Dermis microvascular lymphatic vessel endothelial cell (primary cell): ENCODE results near the gene ZDHHC17. TPM values are rescaled to one million over a fixed set of nuclear protein-coding genes. Genes with fewer than 3 reads are reported as not detected.
A peak's percentile ranks its signal among the peaks of the same experiment; 100 is the strongest.
"Not testable (repeated sequence)": the region's sequence is repeated elsewhere in the genome, so short reads cannot be mapped to it uniquely, and the experiment has no call there.

Experiments
- DNase-seq, 2 donors: peaks; one replicate each; pipeline versions ENCODE4 v3.0.0 to v3.0.0-alpha.2; 2010; ENCODE audit warnings: low read depth in 2 of 2
- total RNA-seq: library from RNA; depleted of rRNA; stranded (reverse); fragments of >200 nt; gene quantifications from 2 replicates; pipeline ENCODE4 v1.2.1, GENCODE V29; 2014

Gene ZDHHC17, protein sequence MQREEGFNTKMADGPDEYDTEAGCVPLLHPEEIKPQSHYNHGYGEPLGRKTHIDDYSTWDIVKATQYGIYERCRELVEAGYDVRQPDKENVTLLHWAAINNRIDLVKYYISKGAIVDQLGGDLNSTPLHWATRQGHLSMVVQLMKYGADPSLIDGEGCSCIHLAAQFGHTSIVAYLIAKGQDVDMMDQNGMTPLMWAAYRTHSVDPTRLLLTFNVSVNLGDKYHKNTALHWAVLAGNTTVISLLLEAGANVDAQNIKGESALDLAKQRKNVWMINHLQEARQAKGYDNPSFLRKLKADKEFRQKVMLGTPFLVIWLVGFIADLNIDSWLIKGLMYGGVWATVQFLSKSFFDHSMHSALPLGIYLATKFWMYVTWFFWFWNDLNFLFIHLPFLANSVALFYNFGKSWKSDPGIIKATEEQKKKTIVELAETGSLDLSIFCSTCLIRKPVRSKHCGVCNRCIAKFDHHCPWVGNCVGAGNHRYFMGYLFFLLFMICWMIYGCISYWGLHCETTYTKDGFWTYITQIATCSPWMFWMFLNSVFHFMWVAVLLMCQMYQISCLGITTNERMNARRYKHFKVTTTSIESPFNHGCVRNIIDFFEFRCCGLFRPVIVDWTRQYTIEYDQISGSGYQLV
- 83.6 and 124 TPM in 2 replicates for total RNA-seq

DNA sequence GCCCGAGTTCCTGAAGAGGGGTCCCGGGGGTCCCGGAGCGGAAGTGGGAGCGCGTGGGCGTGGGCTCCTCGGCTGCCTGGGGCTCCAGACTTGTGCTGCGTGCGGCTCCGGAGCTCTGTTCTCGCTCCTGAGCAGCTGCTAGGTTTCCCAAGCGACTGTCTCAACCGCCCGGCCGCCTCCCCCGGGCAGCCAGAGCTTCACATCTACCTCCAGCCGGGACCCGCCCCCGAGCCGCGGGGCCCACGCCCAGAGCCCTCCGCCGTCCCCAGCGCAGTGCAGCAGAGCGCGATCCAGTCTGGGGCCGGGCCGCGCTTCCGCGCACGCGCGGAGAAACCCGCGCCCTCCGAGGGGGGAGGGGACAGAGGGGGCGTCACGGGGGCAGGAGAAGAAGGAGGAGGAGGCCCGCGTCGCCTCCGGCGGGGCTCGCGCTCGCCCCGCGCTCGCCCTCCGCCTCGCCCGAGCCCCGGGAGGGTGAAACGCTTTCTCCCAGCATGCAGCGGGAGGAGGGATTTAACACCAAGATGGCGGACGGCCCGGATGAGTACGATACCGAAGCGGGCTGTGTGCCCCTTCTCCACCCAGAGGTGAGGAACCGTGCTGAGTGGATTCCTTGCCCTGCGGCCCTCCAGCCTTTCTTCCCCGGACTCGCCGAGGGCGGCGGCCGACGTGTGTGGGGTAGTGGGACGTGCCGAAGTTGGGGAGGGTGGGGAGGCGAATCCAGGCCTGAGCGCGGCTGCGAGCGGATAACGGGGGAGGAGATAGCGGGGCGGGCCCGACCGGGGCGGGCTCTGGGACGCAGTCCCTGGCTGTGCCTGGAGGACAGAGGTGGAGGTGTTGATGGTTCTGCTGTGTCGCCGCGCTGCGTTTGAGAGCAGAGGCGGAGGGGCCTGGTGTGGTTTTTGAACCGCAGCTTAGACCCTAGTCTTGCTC, at the start of gene ZDHHC17:
TSS of gene ZDHHC17 (plus strand) at position 370 of the 930 bp plus-strand sequence. CDS start at position 492, 122 bp downstream.
- DNase-seq = peak; percentile 85 to 92

DNA sequence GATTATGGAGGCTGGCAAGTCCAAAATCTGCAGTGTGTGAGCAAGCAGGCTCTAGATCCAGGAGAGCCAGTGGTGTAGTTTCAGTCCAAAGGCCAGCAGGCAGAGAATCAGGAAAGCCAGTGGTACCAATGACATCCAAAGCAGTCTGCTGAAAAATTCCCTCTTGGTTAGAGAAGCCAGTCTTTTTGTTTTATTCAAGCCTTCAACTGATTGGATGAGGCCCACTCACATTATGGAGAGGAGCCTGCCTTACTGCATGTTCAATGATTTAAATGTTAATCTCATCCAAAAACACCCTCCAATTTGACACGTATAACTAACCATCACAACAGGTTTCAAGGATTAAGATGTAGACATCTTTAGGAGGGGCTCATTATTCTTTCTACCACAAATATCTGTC, 49.5 kb upstream of the ZDHHC17 start:
- DNase-seq = no peak

DNA sequence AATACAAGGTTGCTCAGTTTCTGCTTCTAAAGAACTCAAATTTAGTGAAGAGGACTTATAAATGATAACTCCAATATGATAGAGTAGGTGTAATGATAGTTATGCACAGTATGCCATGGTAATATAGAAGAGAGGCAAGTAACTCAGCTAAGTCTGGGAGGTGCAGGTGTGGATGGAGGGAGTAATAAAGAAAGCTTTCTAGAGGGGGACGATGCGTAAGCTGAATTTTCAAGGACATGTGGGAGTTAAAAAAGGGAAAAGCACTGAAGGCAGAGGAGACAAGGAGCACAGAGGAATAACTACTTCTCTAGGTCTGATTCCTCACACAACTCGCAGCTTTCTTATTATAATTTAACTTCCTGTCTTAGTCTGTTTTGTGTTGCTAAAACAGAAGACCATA, 49.1 kb upstream of the ZDHHC17 start:
- DNase-seq = no peak

DNA sequence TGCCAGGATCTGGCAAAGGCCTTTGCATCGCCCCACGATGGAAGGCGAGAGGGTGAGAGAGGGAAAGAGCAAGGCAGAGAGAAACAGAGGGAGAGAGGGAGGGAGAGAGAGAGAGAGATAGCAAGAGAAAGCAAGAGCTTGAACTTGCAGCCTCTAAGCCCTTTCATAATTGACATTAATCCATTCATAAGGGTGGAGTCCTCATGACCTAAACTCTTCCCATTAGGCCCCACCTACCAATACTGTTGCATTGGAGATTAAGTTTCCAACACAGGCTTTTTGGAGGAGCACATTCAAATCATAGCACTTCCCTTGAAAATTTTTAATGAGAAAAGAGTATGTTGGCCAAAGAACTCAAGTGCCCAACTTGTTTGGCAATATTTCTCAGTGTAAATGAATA, 48.6 kb upstream of the ZDHHC17 start:
- no peak for DNase-seq

DNA sequence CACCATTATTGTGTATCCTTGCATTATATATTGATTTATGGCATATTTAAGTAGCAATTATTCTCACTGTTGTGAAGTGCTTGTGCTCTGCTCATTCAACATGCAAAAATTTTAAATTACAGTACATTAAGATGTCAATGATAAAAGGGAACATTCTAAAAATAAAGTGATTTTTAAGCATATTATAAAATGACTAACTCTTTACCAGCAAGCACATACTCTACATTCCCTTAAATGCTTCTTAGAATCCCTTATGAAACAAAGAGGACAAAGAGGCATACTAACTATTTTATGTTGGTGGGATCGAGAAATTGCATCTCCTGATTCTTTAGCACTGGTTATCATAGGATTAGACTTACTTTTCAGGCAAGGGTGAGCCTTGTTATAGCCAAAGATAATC, 46.6 kb upstream of the ZDHHC17 start:
- no peak for DNase-seq

DNA sequence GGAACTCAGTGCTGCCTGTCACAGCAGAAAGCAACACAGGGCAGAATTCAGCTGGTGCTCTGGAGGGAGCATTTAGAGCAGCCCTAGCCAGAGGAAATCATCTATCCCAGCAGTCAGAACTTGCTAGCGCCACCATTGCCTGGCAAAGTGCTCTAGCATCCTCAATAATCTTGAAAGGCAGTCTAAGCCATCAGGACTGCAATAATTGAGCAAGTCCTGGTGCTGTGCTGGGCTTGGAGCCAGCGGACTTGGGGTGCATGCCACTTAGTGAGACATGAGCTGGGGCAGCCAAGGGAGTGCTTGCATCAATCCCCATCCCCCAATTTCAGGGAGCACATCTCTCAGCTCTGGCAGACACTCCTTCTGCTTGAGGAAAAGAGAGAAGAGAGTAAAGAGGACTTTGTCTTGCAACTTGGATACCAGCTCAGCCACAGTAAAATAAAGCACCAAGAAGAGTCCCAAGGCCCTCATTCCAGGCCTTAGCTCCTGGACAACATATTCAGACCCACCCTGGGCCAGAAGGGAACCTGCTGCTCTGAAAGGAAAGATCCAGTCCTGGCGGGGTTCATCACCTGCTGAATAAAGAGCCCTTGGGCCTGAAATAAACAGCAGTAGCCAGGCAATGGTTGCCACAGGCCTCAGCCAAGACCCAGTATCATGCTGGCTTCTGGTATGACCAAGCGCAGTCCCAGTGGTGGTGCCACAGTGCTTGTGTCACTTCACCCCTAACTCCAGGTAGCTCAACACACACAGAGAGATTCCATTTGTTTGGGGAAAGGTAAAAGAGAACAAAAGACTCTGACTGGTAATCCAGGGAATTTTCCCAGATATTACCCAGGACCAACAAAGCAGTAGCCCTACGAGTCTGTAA, 44.5 kb upstream of the ZDHHC17 start:
- DNase-seq = no peak

- DNase-seq = peak in 1 of 2 donors; percentile 7
Measured at GRCh38 chr12:76720068-76720467, 43.8 kb upstream of the ZDHHC17 start.

- DNase-seq = no peak
Measured at GRCh38 chr12:76726626-76727025, 37.3 kb upstream of the ZDHHC17 start.

DNA sequence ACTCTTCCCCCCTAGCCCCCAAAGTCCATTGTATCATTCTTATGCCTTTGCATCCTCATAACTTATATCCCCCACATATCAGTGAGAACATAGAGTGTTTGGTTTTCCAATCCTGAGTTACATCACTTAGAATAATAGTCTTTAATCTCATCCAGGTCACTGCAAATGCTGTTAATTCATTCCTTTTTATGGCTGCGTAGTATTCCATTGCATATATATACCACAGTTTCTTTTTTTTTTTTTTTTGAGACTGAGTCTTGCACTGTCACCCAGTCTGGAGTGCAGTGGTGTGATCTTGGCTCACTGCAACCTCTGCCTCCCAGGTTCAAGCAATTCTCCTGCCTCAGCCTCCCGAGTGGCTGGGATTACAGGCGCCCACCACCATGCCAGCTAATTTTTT, 31.7 kb upstream of the ZDHHC17 start:
- DNase-seq = not testable (repeated sequence)

DNA sequence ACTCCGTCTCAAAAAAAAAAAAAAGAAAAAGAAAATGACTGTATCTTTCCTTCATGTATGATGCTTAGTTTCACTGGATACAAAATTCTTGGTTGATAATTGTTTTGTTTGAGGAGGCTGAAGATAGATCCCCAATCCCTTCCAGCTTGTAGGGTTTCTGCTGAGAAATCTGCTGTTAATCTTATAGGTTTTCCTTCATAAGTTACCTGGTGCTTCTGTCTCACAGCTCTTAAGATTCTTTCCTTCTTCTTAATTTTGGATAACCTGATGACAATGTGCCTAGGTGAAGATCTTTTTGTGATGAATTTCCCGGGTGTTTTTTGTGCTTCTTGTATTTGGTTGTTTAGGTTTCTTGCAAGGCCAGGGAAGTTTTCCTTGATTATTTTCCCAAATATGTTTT, 26.2 kb upstream of the ZDHHC17 start:
- not testable (repeated sequence) for DNase-seq

DNA sequence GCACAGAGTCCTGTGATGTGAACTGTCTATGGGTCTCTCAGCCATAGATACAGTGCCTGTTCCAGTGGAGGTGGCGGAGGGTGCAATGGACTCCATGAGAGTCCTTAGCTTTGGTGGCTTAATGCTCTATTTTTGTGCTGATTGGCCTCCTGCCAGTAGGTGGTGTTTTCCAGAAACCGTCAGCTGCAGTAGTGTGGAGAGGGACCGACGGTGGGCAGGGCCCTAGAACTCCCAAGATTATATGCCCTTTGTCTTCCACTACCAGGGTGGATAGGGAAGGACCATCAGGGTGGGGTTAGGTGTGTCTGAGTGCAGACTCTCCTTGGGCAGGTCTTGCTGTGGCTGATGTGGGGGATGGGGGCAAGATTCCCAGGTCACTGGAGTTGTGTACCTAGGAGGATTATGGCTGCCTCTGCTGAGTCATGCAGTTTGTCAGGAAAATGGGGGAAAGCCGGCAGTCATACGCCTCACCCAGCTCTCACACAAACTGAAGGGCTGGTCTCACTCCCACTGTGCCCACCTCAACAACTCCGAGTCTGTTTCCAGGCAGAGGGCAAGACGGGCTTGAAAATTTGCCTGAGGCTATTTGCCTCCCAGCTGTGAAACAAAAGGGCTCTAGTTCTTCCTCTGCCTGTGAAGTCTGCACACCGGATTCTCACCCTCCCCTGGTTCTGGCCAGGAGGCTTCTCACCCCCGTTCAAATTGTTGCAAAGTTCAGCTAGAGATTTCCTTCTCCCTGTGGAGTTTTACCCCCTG, 24.9 kb upstream of the ZDHHC17 start:
- no peak for DNase-seq

DNA sequence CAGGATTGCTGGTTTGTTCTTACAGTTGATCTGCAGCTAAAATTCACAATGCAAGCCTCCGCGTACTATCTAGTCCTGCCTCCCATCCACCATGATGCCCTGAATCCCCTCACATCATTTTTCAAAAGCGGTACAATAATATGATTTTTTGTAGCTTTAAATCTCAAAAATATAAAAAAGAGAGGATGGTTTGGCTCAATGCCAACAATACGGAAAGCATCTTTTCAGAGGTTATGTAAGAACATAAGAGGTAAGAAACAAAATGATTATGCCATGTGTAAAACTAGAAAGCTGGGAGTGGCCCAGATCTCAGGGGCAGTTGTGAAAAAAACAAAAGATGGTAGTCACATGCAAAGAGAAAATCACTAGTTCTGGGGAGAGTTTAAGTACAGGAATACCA, 24.0 kb upstream of the ZDHHC17 start:
- no peak for DNase-seq

GRCh38 chr12:76740501-76740900, 23.4 kb upstream of the ZDHHC17 start:
- DNase-seq = no peak

- no peak for DNase-seq
Measured at GRCh38 chr12:76745343-76745742, 18.6 kb upstream of the ZDHHC17 start.

DNA sequence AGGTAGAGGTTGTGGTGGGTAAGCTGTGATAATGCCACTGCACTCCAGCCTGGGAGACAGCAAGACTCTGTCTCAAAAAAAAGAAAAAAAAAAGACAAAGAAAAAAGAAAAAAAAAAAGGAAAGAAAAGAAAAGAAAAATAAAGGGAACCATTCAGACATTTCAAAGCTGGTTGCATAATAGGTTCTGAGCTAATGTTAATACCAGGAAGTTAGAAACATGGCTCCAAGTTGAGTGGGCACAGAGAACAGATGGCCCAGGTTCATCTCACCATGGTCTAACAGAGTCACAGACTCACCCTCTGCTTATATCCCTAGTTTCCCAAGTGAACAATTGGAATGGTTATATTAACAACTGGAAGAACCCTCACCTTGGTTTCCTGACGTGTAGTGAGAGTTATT, 17.4 kb upstream of the ZDHHC17 start:
- DNase-seq = no peak

- DNase-seq = no peak
Measured at GRCh38 chr12:76747245-76747644, 16.7 kb upstream of the ZDHHC17 start.

DNA sequence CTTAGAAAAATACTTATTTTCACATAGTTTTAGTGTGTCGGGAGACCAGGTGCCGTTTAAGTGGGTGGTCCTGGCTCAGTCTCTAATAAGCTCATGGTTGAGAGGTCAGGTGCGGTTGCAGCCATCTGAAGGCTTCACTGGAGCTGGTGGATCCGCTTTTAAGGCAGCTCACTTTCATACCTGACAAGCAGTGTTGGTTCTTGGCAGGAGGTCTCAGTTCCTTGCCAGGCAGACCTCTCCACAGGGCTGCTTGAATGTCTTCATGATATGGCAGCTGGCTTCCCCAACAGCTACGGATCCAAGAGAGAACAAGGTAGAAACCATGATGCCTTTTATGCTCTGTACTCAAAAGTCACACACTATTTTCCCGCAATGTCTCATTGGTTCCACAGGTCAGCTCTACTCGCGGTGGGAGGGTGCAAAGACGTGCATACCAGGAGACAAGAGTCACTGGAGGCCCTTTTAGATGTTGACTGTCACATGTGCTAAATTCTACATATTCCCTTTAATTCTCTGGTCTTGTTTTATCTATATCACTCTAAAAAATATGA, 8.0 kb upstream of the ZDHHC17 start:
- DNase-seq = no peak

- no peak for DNase-seq
Measured at GRCh38 chr12:76757694-76758093, 6.2 kb upstream of the ZDHHC17 start.

GRCh38 chr12:76762601-76762980, 1.3 kb upstream of the ZDHHC17 start:
- no peak for DNase-seq

DNA sequence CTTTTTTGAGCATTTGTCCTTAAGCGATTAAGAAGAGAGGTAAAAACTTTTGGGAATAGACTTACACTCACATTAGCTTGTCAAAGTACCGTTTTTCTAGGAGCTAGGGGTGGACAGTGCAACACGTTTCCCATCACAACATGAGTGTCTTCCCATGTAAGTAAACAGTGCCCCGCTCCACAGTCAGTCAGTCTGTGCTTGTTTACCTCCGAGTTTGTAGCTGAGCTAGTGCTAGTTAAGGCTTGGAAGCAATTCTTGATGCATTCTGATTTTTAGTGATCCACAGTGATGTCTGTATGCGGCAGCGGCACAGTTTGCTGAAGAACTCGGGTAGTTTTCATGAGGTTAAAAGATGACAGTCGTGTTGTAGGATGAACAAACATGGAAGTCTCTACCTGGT, 941 bp downstream of the ZDHHC17 start:
- peak in 1 of 2 donors; percentile 36 for DNase-seq
